GM21619 (cell line): ENCODE results near the gene SPEF1.

Source experiments
- ATAC-seq: cut with Tn5 transposase; IDR thresholded peaks from one replicate; pipeline ENCODE4 v1.9.1; 2021; ENCODE audit not compliant: unreplicated experiment

The SPEF1 gene

DNA sequence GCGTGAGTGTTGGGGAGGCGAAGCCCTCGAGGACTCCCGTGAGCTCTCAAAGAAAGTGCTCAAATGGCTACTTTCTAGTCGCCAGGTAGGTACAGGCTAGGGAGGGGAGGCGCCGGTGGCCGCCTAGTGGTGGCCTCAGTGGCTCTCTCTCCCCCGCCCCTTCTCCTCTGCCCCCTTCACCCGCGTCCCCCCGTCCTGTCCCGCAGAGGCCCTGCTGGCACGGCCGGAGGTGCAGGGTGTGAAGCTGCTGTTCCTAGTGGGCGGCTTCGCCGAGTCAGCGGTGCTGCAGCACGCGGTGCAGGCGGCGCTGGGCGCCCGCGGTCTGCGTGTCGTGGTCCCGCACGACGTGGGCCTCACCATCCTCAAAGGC lies 30.0 kb downstream of the SPEF1 start:
- no peak for ATAC-seq

DNA sequence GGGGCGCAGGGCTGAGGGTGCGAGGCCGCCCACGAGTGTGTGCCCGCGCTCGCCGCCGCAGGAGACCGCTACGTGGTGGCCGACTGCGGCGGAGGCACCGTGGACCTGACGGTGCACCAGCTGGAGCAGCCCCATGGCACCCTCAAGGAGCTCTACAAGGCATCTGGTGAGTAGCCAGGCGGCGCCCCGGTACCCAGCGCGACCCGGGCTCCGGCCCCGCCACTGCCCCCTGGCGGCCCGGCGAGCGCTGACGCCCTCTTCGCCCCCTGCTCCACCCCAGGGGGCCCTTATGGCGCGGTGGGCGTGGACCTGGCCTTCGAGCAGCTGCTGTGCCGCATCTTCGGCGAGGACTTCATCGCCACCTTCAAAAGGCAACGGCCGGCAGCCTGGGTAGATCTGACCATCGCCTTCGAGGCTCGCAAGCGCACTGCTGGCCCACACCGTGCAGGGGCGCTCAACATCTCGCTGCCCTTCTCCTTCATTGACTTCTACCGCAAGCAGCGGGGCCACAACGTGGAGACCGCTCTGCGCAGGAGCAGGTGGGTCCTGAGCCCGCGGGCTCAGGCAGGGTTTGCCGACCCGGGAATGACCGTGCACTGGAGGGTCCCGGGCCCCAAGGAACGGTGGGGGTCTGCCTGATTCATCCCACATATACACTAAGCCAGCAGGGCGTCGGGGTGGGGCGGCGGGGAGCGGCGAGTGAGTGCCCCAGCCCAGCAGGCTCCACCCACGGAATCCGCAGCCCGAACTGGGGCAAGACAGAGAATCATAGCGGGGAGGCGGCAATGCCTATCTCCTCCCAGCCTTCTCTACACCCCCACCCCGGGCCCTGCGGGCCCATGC lies 31.3 kb downstream of the SPEF1 start:
- no peak for ATAC-seq

DNA sequence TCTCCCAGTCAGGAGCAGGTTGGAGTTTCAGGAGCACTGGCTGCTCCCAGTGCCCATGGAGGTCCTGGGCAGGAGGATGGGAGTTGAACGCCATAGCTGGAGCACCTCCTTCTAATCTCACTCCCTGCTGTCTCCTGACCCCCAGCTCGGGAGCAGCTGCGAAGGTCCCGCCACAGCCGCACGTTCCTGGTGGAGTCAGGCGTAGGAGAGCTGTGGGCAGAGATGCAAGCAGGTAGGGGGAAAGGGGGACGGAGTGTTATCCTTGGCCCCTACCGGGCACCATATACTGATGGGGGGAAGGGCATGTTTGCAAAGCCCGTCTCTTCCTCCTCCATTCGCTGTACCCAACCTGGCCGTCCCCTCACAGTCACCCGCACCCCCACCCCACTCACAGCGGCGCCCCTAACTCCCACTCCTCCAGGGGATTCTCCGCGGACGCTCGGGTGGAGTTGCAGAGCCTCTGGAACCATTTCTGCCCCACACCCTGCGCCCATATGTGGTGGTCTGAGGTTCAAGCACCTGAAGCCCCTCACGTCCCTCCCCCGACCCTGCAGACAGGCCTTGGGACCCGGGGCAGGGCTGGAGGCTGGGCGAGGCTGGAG lies 32.1 kb downstream of the SPEF1 start:
- ATAC-seq = no peak

DNA sequence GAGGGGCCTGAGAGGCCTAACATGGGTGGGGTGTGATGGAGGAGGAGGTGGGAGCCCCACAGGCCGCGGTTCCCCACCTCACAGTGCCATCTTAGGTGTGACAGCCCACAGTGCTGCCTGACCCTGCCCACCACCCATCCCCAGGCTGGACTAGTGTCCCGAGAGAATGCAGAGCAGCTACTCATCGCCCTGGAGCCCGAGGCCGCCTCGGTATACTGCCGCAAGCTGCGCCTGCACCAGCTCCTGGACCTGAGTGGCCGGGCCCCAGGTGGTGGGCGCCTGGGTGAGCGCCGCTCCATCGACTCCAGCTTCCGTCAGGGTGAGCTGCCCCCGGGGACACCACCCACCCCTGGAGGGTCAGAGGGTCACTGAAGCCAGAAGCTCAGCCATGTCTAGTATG lies 33.2 kb downstream of the SPEF1 start:
- no peak for ATAC-seq

DNA sequence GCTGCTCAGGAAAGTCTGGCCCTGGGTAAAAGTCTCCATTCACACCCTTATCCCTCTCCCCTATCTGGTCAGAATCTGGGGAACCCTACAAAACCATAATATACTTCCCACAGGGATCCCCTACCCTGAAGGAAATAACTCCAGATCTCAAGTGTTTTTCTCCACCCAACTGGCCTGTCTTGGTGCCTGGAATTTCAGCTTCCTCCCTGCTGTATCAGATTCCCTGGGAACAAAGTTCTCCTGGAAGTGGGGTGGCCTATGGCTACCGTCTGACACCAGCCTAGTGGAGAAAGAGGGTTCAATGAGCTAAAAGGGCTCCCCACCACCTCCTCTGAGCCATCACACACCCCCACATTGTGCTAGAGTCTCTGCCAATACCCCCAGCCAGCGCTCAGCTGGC lies 33.8 kb downstream of the SPEF1 start:
- ATAC-seq = no peak

DNA sequence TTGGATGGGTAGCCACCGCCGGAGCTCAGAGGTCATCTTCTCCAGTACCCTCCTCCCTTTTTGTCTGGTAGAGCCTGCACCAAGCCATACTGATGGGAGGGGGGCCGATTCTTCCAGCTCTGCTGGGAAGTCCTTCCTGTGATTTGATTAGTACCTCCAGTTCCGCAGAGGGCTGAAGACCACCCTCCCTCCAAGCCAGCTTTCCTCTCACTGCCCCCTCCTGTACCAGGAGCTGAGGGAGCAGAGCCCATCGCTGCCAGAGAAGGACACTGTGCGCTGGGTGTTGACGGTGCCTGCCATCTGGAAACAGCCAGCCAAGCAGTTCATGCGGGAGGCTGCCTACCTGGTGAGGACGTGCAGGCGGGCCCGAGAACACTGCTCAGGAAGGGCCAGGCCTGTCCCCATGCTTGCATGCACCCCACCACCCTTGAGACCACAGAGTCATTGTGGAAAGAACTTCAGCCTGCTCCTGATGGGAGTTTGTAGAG lies 35.5 kb downstream of the SPEF1 start:
- ATAC-seq = no peak

DNA sequence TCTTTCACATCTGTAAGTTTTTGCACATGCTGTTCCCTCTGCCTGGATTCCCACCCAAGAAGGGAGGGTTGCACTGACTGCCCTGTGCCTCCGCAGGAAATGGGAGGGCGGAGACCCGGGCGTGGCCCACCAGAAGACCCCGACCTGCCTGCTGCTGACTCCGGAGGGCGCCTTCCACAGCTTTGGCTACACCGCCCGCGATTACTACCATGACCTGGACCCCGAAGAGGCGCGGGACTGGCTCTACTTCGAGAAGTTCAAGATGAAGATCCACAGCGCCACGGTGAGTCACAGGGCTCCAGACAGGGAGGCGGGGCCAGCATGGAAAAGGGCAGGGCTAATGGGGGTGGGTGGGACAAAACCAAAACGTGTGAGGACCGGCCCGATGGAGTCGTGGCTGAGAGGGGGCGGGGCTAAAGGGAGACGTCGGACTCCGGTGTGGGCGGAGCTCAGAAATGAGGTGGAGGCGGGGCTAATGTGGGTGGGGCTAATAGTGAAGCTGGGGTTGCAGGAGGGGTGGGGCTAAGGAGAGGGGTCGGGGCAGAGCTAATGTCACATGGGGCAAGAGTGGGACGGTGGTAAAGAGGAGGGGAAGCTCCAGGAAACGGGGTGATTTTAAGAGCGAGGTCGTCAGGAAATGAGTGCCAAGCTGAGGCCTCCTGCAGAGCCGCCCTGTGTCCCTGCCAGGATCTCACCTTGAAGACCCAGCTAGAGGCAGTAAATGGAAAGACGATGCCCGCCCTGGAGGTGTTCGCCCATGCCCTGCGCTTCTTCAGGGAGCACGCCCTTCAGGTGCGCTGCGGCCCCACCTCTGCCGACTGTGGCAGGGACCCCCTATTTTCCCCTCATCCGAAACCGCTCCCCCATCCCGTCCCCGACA lies 36.2 kb downstream of the SPEF1 start:
- no peak for ATAC-seq

DNA sequence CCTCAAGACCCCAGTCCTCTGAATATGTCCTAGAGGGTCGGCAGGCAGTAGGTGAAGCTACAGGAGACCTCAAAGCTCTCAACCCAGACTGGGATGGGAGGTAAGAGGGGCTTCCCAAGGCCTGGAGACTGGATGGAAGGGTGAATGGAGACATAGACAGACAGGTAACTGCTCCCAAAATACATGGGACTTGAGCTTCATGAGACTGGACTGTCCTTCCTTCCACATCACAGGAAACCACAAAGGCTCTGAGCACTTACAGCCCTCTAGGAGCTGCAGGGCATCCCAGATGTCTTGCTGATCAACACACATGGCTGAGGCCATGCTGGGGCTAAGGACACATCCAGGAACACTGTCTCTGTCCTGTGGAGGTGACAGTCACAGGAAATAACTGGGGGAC lies 37.2 kb downstream of the SPEF1 start:
- no peak for ATAC-seq

DNA sequence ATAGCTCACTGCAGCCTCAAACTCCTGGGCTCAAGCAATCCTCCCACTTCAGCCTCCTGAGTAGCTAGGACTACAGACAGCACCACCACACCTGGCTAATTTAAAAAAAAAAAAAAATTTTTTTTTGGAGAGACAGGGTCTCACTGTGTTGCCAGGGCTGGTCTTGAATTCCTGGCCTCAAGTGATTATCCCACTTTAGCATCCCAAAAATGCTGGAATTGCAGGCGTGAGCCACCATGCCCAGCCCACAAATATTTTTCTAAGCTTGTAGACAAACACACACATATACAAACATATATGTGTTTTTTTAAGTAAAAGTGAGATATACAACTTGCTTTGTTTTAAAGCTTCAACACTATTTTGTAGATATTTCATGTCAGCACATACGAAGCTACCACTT lies 38.0 kb downstream of the SPEF1 start:
- no peak for ATAC-seq

DNA sequence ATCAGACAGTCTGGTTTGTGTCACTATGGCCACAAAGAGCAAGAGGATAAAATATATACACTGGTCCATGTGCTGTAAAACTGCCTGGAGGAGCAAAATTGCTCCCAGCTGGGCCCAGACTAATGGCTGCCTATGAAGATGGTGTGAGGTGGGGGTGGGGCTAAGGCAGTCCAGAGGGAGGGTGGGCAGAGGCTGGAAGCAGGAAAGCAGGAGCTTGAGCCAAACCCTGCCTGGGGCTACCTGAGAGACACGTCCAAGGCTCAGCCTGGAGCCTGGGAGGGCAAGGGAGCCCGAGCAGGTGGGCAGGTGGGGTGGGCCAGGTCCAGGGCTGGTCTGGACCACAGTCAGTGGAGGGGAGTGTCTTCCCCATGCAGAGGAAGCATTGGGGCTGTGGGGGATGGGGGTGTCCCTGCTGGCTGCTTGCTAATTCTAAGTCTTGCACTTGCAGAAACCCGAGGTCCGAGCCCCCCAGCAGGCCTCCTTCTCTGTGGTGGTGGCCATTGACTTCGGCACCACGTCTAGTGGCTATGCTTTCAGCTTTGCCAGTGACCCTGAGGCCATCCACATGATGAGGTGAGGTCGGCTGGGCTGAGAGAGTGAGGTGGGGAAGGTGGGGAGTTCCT lies 39.3 kb downstream of the SPEF1 start:
- ATAC-seq = no peak

DNA sequence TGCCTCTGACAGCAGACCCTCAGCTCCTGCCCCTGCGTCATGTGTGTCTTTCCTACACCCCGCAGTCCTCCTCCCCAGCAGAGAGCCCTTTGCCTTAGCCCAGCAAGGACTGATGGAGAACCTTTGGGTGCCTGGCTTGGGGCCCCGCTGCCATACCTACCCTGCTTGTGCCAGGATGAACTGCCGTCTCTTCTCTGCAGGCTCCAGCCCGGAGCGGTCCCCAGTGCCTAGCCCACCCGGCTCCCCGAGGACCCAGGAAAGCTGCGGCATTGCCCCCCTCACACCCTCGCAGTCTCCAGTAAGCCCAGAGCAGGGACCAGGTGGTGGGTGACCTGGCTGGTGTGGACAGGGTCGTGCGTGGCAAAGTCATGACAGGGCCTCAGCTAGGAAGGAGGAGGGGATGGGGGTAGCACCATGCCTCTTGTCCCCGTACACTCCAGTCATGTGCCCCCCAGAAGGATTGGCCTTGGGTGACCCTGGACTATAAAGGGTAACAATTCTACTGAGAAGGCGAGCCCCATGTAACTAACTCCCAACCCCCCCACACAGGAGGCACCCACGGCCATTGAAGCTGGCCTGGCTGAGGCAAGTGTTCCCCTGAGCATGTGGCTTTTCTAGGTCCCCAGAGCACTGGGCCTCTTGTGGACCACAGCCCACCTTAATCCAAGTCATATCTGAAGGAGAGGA lies 40.5 kb downstream of the SPEF1 start:
- no peak for ATAC-seq

DNA sequence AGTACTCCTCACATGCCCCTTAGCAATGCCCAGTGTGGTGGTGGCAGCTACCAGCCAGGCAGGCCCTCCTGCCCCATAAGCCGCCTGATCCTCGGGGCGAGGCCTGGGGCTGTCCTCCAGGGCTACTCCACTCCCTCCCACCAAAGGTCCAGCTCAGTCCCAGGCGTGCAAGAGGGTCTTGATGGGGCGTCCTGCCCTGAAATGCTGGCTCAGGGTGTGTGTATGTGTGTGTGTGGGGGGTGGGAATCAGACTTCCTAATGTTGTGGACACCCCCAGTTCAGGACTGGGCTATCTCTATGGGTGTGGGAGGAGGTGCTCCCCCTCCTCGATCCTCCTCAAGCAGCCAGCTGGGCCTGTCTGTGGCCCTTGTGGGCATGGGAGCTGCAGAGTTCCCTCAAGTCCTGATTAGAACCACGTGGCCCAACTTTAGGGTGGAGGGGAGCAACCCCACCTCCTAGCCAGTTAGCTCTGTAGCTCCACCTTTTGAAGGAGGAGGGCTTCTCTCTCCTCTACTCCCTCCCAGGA lies 41.3 kb downstream of the SPEF1 start:
- no peak for ATAC-seq

DNA sequence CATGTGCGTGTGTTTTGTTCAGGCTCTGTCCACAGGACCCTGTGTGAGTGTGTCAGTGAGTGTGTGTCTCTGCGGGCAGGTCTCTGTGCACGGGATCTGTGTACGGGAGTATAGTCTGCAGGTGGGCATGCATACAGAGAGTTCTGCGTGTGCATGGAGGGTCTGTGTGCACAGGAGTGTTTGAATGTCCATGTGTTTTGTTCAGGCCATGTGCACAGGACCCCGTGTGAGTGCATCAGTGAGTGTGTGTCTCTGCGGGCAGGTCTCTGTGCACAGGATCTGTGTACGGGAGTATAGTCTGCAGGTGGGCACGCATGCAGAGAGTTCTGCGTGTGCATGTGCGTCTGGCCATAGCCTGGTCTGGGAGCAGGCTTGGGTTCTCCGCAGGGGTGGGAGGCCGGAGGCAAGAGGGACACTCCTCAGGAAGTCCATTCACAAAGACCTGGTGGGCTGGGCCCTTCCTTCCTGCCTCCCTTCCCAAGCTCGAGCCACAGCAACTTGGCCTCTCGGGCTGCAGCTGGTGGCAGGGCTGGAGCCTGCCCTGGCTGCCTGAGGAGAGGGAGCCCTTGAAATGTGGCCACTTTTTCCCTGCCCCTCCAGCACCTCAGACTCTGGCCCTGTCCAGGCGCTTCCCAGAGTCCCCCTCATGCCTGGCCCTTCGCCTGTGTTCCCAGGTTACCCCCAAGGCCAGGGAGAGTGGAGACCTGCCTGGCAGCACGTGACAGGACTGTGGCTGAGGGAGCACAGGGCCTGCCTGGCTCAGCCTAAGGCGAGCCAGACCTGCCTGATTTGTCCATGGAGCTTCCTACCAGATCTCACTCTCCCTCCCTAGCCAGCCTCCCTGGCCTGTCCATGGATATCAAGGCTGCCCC lies 42.0 kb downstream of the SPEF1 start:
- ATAC-seq = no peak

DNA sequence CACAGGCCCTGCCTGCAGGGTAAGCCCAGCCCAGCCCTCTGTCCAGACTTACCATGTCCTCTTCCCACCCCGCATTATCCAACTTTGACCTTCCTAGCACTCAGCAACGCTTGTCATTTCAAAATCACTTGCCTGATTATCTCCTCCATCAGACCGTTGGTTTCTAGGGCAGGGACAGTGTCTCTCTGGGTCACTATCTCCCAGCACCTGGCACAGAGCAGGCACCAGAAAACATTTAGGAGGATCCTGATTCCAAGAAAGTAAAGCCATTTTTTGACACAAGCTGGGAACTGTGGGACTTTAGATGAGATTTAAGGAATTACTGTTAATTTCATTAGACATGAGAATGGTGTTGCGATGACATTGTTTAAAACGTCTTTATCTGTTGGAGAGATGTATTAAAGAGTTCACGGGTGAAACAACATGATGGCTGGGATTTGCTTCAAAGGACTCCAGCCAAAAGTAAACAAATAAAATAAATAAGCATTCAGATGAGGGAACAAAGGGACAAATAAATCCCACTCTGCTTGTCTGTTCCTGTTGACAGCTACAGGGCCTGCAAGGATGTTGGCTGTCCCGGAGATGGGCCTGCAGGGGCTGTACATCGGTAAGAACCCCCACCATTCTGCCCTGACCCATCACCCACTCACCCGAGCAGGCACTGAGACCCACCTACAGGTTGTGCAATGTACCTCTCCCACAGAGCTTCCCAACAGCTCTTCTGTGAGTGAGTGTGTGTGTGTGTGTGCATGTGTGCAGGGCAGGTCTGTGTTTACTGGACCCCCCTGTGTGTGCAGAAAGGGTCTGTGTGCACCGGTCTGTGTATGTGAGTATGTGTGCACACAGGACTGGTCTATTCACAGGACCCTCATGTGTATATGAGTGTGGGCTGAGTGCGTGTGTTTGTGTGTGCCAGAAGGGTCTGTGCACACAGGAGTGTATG lies 42.9 kb downstream of the SPEF1 start:
- ATAC-seq = no peak

DNA sequence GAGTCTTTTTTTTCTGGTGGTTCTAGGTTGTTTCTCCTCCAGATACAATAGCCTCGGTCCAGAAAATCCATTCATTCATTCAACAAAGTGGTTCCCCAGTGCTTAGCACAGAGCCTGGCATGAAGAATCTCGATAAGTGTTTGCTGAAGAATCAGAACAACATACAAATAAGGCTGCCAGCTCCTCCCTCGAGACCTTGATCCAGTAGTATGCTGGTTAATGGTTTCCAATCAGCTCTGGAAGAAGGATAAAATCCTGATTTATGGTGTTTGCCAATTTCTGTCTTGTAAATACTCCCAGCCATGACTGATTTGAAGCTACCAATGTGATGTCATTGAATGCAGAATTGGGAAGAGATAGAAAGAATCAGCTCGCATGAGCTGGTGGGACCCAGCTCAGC lies 45.5 kb downstream of the SPEF1 start:
- ATAC-seq = no peak

DNA sequence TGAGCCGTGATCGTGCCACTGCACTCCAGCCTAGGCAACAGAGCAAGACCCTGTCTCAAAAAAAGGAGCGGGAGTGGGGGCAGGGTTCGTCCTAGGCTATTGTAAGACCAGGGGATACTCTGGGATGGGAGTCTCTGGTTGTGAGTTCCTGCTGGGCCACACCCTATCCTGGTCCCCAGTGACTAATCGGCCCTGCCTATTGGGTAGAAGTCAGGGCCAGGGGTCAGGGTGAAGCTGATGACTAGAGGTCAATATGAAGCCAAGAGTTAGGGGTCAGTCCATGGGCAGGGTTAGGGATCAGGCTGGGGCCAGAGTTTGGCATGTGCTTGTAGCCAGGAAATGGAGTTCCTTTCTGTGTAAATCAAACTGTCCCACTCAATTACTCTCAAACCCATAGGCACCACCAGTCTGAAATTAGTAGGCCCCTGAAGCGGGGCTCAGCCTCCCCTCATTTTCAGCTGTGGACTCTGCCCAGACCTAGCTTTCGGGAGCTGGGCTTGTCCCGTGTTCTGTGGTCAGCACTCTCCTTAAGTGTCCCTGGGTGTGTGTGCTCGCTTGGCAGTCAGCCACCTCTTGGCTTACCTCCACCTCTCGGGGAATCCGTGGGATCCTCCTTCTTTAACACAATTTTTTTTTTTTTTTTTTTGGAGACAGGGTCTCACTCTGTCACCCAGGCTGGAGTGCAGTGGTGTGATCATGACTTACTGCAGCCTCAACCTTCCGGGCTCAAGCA lies 47.0 kb downstream of the SPEF1 start:
- no peak for ATAC-seq

DNA sequence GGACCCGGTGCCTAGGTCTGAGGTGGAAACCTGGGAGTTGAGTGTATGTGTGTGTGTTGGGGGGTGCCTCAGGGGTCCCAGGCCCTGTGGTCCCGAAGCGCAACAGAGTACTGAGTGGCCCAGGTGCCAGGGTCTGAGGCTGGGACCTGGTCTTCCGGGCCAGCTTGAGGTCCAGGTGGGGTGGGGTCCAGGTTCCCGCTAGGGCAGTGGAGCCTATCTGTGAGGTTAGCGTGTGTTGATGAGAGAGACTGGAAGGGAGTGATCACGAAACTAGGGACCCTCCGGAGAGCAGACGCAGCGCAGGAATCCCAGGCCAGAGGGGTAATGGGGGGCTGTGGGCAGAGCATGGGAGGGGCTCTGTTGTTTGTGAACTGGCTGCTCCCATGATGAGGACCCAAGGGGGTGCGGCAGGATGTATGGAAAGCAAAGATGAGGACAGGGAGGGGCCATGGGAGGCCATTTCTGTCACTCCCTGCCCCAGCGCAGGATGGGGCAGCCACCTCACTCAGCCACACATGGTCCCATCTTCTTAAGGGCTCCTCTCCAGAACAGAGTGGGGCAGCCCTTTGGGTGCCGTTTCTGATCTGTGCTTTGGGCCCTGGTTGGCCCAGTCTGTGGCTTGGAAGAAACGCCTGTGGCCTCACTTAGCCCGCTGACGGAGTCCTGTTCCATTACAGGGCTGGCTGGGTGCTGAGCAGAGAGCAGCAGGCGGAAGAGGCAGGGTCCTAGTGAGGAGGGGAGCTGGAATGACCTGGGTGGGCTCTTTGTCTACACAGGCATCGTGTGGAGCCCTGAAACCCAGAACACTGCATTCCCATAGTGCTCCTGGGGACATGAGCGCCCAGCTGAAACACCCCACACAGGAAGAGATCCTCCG lies 47.9 kb downstream of the SPEF1 start:
- ATAC-seq = no peak
